Measurements from ENCODE around the gene DR1.

The DR1 gene

DNA sequence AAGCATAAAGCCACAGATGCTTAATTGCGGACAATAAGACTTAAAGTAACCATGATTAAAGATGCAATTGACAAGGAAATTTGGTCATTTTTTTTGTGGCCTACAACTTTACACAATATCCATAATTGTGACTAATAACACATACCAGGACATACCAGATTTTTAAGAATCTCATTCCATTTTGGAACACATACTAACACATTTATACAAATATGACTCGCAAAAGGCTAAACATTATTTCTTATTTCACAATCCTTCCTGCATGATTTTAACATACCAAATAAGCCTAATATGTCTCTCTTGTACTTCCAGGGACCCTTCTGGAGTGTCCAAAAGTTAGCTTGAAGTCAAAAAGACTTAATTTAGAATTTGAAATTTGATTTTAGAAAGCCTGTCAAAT lies 48.8 kb downstream of the DR1 start:
- no peak for DNase-seq (ENCODE audit: low read depth)

DNA sequence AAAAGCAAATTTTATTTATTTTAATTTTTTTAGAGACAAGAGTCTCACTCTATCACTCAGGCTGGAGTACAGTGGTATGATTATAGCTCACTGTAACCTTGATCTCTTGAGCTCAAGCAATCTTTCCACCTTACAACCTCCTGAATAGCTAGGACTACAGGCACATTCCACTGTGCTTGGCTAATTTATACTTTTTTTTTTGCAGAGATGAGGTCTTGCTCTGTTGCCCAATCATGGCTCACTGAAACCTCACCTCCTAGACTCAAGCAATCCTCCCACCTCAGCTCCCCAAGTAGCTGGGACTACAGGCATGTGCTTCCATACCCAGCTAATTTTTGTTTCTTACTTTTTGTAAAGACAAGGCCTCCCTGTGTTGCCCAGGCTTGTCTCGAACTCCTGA lies 49.5 kb downstream of the DR1 start:
- no peak for DNase-seq (ENCODE audit: low read depth)

DNA sequence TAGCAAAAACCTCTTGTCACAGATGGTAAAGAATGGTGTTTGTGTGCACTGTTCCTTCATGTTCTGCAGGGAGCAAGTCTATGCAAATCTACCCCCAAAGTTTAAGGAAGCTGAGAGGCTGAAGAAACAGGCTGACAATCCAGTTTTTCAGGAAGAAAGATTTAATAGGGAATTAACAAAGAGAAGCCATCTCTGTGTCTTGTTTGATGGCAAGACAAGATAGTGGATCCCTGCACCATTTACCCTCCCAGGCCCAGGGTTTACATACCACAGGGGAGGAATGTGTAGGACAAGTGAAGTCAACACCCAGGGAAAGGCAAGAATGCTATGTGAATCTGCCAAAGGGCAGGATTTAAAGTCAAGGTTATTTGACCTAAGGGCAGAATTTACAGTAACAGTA lies 54.1 kb downstream of the DR1 start:
- no peak for DNase-seq (ENCODE audit: low read depth)

- no peak for DNase-seq (ENCODE audit: low read depth)
Observed at GRCh38 chr1:93408203-93408602, 62.5 kb downstream of the DR1 start.

- DNase-seq (ENCODE audit: low read depth): no peak
Observed at GRCh38 chr1:93411000-93411399, 65.3 kb downstream of the DR1 start.

- no peak for DNase-seq (ENCODE audit: low read depth)
Observed at GRCh38 chr1:93414749-93415148, 69.0 kb downstream of the DR1 start.

- no peak for DNase-seq (ENCODE audit: low read depth)
Observed at GRCh38 chr1:93415296-93415695, 69.6 kb downstream of the DR1 start.

- no peak for DNase-seq (ENCODE audit: low read depth)
Observed at GRCh38 chr1:93416183-93416582, 70.5 kb downstream of the DR1 start.
